Superior temporal gyrus (tissue), 1 donor: Measurements from ENCODE around the gene IRX4.

Experiments used
- DNase-seq: peaks from one replicate; pipeline ENCODE4 v3.0.0-alpha.2; 2016; ENCODE audit errors: extremely low spot score

The IRX4 gene

DNA sequence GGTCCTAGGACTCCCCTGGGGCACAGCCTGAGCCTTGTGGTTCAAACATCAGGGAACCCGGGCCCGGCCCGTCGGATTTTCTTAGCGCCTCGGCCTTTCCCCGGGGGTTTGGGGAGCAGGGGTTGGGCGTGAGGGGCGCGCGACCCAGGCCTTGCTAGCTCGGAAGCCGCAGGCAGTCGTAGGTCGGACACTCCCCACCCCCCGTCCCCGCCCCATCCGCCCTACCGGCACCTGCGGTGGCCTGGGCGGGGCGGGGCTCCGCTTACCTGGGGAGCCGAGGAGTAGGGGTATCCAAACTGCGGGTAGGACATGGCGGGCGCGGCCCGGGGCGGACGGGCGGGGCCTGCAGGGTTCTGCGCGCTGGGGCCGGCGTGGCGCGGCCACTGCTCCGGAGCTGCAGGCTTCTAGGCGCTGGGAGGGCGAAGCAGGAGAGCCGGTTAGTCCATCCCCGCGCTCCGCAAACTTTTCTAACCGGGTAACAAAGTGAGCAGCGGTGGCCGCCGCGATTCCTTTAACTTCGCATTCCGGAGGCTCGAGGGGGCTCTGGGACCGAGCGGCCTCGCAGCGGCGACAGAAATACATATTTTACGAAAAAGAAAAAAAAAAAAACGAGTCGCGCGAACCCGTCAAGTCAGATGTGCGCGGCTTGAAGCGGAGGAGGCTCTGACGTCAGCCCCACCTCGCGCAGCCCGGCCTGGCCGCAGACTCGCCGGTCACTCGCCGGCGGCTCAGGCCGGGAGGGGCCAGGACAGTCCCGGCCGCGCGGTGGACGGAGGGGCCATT, at the start of gene IRX4:
Gene IRX4 (minus strand): TSS at position 589 of the 783 bp plus-strand sequence. CDS start 278 bp downstream, at position 311.
- no peak for DNase-seq

DNA sequence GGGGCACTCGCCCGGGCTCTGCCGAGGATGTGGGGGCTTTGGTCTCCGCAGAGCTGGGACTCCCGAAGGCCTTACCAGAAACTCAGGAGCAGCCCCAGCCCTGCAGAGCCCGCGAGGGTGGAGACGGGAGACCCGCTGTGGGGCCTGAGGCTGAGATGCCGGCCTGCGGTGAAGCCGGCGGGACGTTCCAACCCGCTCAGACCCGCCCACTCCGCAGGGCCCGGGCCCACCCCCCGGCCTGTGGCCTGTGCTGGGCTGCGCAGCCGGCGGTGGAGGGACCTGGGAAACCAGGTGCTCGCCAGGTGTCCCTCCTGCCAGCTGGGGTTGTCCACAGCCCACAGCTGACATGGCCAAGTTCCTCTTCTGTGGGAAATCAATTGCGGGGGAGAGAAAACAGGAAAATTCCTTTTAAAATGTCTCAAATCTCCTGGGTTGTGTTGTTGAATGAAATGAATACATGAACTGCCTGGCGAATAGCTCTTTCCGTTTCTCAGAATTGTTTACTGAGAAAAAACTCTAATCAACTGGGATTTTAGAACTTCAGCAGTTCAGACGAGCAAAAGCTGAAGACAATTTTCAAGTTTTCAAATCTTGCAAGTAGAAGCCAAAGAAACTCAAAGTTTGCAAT, 49.0 kb upstream of the IRX4 start:
- peak; percentile 12 for DNase-seq

DNA sequence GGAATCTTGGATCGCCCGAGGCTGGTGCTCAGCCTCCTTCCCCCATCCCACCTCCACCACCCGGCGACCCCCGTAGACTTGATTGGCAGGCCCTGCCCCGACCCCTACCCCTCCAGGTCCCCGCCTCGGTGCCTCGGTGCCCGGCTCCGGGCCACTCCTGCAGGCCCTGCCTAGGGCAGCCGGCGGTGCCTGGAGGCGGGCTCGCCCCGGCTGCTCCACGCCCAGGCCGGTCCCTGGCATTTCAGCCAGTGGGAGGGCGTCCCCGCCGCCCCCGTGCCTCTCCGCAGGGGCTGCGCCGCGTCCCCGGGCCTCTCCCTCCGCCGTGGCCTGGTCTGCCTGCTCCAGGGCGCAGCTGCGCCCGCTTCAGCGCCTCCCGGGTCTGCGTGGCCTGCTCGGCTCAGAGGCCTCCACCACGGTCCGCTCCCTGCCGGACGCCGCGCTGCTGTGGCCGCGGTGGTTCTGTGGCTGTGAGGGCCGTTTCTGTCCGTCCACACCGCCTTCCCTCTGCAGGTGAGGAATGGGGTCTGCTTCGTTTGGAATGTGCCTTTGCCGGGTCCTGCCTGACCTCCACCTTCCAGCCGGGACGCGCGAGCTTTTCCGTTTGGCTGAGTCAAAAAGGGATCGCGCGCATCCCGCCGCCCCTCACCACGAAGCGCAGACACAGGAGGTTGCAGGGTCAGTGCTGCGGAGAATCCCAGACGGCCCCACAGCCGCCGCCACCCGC, 48.3 kb upstream of the IRX4 start:
- no peak for DNase-seq

DNA sequence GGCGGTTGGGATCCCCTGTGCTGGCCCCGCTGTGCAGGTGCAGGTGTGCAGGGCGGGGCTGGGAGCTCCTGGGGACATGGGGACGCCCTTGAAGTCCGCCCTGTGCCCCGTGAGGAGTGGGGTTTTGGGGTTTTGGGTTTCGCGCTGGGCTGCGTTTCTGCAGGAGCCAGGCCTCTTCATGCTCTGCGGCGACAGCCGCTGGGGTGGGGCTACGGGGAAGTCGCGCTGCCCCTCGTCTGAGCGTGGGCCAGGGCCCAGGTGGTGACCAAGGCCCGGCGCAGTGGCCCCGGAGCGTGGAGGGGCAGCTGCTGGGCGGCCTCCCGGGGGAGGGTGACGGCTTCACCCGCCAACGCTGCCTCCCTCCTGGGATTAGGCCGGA, 47.8 kb upstream of the IRX4 start:
- DNase-seq, result no peak

DNA sequence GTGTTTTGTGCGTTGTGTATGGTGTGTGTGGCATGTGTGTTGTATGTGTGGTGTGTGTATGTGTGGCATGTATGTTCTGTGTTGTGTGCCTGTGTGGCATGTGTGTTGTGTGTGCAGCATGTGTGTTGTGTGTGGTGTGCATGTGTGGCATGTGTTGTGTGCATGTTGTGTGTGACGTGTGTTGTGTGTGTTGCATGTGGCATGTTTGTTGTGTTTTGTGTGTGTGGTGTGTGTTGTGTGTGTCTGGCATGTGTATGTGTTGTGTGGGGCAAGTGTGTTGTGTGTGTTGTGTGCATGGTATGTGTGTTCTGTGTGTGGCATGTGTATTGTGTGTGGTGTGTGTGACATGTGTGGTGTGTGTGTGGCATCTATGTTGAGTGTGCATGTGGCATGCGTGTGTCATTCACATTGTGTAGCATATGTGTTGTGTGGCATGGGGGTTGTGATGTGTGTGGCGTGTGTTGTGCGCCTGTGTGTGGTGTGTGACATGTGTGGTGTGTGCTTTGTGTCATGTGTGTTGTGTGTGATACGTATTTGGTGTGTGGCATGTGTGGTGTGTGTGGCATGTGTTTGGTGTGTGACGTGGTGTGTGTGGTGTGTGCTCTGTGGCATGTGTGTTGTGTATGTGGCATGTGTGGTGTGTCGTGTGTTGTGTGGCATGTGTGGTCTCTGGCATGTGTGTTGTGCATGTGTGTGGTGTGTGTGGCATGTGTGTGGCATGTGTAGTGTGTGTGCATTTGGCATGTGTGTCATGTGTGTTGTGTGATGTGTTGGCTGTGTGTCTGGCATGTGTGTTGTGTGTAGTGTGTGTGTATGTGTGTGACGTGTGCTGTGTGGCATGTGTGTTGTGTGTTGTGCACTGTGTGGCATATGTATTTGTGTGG, 46.6 kb upstream of the IRX4 start:
- no peak for DNase-seq

DNA sequence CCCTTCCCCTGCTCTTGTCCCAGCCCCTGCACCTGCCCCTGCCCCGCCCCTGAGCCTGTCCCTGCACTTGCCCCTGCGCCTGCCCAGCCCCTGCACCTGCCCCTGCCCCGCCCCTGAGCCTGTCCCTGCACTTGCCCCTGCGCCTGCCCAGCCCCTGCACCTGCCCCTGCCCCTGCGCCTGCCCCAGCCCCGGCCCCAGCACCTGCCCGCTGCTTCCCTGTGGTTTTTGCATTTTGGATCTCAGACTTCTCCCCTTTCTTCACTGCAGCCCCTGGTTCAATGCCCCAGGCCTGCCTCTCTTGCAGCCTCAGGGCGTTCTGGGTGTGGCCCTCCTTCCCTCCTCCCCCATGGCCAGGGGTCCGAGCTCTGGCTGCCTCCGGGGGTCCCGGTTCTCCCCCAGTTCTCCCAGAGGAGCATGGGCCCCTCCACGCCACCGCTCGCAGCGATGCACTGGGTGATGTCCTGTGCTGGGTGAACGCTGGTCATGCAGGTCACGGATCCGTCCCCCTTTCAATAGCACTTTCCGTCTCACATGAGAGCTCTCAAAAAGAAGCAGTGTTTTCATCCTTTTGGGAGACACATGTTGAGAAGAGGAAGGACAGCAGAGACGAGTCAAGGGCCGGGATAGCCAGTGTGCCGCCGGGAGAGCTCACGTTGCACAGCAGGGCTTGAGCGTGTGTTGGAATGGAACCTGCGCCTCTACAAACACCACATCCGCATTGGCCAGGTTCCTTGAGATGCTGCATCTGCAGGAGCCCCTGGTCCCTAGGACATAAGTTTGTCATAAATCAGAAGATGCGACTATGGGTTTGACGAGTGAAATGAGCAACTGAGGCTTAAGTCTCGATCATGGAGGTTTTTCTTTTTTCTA, 44.0 kb upstream of the IRX4 start:
- no peak for DNase-seq

DNA sequence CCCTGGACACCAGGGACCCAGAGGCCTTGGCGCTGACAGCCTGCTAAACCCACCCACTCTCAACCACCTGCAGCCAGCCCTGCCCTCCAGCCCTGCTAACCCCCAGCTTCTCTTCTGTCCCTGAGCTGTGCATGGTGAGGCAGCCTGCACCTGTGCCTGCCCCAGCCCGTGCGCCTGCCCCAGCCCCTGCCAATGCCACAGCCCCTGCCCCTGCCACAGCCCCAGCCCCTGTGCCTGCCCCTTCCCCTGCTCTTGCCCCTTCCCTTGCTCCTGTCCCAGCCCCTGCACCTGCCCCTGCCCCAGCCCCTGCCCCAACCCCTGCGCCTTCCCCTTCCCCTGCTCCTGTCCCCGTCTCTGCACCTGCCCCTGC, 43.3 kb upstream of the IRX4 start:
- no peak for DNase-seq

DNA sequence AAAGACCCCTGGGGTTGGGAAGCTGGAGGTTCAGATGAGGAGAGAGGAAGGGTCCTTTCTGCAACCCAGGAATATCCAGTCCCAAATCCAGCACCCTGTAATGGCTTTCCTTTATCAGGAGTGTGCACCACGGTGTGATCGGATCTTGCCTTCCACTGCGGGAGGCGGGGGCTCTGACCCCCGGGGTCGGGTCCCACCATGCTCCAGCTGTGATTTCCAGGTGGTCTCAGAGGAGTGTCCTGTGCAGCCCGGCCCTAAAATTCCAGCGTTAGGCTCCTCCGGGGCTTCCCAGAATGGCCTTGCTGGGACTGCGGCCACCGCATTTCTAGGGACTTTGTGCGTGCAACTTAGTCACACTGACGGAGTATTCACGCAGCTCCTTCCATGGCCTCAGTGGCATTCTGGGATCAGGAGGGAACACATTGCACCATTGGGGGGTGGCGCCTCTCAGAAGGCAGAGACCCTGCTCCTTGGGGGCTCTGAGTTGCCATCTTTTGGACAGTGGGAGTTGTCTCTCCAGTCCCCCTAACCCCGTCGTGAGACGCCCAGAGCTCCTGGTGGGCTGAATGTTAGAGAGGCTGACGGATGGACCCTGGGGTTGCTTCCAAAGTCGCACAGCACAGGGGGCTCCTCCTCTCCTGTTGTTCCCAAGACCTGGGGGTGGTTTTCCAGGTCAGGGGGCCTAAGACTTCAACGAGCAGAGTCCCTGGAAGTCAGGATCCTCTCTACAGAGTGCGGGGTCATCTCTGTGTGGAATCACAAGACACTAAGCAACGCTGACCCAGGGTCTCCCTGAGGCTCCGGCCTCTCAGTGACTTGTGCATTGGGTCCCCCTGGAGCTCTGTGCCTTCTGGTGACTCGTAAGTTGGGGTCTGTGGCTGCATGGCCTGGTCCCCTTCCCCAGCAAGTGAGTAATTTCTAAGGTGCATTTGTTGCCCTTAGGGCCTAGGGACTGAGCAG, 42.7 kb upstream of the IRX4 start:
- DNase-seq, result no peak

DNA sequence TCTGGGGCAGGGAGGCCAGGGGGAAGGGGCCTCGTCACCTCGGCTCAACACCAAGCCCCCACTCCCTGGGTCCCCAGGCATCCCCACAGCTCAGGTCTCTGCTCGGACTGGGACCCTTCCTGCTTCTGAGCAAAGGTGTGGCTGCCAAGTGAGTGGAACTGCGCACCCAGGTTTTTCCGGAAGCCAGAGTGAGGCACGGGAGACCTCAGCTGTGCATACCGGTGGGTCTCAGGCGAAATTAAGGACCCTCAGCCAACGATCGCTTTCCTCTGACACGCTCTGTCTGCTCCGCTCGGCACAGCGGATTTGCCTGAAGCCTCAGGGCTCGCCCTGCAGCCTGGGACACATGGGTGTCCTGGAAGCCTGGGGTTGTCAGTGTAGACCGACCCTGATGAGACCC, 41.0 kb upstream of the IRX4 start:
- DNase-seq, result no peak

DNA sequence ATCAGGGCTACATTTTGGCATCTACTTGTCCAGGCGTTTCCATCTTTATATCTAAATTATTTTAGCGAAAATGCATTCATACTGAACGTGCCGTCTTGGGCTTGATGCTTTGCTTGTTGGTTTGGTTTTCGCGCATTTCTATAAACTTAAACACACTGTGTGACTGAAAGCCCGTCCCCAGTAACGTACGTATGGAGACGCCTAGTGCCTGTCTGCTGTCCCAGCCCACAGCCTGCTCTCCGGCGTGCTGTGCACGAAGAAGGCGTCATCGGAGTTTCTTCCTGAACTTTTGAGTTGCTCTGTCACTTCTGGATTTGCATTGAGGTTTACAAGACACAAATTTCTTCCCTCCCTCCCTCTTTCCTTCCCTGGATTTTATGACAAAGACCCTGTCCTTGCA, 40.6 kb upstream of the IRX4 start:
- no peak for DNase-seq

DNA sequence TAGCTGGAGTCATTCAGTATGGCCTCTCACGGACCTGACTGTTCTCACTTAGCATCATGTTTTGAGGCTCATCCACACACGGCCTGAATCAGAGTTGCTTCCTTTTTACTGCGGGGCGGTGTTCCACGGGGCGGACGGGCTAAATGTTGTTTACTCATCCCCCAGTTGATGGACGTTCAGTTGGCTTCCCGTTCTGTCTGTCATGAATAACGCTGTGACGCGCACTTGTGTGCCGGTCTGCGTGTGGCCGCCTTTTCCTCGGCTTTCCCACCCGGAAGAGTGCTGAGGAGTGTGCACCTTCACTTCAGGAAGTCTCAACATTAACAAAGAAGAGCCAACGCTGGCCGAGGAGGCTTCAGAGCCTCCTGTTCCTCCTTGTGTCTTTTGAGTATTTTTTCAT, 39.0 kb upstream of the IRX4 start:
- no peak for DNase-seq

DNA sequence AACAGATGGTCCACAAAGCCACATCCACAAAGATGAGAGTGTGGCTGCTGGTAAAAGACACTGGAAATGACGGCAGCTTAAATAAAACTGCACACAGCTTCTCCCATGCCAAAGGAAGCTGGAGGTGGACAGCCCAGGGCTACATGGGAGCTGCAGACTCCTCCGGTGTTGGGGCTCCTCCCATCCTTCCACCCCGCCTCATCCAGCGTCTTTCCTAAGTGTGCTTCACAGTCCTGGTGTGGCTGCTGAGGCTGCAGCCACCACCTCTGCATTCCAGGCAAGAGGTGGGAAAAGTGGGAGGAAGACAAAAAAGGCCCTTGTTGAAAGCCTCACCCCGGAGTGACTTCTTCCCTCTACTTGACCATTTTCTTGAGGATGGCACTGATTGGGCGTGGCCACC, 37.0 kb upstream of the IRX4 start:
- DNase-seq, result no peak

DNA sequence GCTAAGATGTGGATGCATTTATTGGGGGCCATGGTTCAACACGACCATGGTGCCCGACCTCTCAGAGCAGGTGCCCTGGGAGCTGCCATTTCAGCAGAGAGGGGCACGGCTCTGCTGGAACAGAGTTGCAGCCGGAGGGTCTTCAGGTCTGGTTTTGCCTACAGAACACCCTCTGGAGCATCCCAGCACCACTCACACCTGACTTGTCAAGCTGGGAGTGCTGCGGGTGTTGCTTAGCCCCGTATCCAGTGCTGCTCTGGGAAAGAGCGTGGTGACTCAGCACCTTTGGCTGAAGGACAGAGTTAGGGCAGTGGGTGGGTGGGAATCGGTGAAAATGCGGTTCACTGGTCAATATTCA, 36.5 kb upstream of the IRX4 start:
- no peak for DNase-seq

DNA sequence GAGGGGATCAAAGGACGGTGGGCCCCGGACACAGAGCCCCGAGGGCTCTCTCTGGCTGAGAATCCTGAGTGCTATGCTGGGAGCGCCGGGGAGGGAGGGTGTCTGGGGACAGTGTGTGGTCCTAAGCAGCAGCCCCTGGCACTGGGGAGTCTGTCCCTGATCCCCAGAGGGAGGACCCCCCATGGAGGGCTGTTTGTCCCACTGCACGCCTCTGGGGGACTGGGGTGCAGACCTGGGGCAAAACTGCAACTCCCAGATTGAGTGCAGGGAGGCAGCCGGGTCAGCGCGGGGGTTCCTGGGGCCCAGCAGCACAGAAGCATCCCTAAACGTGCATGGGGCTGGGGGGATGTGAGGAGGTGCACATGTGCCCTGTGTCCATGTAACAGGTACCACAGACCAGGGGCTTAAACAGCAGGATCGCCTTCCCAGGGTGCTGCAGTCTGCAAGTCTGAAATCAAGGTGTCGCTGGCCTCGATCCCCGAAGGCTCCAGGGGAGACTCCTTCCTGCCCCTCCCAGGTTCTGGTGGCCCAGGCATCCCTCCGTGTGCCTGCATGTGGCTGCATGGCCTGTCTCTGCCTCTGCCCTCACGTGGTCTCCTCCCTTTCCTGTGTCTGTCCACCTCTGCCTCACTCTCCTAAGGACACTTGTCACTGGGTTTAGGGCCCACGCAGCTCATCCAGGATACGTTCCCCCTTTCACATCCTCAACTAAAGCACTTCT, 35.9 kb upstream of the IRX4 start:
- DNase-seq, result no peak

DNA sequence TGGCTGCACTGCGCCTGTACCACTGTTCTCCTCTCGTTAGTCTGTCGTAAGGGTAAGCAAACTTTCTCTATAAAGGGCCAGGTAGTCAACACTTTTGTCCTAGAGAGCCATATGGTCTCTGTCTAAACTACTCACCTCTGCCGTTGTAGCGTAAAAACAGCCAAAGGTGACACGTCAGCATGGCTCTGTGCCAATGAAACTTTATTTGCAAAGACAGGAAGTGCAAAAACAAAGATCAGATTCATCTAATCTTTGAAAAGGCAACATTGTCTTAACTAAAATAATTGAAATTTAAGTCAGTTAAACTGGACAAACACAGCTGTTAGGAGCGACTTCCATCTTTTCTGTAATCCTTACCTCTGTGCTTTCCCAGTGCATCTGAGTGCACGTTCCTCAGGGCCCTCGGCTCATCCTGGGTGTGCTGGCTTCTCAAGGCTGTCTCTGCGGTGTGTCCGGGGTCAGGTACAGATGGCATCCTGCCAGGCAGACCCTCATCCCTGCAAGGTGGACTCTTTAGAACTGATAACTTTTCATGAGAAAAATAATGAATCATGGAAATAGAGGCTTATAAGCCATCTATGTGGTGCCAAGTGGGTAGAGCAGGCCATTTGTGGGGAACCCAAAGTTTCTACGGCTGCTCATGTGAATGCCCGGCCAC, 35.2 kb upstream of the IRX4 start:
- no peak for DNase-seq

DNA sequence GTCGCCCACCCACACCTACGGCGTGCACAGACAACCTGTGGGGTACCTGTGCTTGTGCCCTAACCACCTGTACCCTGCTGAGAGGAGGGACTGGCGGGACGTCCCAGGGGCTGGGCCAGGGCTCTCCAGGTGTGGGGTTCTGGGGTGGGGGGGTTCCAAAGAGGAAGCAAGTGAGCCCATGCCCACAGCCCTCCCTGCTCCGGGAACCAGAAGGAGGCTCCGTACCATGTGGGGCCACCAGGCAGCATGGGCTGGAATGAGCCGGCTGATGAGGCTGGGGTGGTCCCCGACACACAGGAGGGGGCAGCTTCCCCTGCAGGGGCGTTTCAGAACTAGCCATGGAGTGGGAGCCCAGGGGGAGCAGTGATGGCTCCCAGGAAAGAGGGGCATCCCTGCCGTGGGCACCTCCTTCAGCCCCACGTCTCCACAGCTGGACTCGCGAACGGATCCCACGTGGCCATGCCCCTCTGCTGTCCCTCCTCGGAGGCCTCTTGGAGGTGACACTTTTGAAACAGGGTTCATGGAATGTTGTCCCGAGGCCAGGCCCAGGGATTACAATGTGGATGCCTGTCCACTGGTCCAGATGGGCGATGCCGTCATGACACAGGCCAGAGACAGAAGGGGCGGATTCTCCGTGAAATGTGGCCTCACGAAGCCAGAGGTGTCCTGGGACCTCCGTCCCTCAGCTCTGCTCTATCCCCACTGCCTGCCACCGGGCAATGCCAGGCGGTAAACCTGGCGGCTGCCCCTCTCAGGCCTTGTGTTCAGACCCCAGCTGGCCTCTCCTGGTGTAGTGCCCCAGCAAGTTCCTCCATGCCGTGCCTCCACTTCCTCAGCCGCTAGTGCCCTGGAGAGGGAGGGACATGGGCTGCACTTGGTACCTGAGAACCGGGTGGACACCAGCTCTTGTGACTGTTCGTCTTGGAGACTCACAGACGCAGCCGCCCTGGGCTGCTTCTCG, 33.6 kb upstream of the IRX4 start:
- no peak for DNase-seq

DNA sequence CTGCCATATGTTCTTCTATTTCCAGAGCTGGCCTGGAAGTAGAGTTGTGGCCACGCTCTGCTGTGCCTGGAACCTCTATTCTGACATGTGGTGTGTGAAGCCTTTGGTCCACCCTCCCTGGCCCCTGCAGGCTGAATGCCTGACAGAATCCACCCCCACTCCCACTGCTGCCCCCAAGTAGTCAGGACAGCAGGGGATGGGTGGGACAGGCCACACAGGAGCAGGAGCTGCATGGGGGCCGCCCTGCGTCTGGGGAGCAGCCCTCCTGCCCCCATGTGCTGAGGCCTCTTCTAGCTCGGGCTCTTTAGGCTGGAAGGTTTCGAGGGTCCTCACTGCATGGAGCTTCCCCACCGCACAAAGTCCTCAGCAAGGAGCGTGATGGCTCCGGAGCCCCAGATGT, 32.6 kb upstream of the IRX4 start:
- no peak for DNase-seq

DNA sequence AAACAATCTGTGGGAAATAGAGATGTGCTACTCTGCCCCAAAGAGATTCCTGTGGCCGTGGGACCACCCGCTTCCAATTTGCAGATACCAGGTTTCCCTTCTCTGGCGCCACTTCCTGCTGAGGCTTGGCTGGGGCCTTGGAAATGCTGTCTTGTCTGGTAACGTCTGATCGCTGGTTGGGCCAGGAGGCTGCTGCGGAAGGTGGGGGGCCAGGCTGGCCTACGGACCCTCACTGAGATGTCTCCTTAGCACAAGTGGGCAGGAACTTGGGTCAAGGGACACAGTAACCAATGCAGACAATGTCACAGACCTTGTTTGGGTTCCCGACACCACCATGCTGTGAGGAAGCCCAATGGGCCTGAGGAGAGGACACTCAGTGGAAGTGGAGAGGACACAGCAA, 31.7 kb upstream of the IRX4 start:
- no peak for DNase-seq
